Nephron progenitor cell (in vitro differentiated cells): Measurements from ENCODE around the gene QSOX1.
"Not testable (repeated sequence)": the region's sequence is repeated elsewhere in the genome, so short reads cannot be mapped to it uniquely, and the experiment has no call there.

Experiments
- DNase-seq: peaks from one replicate; pipeline ENCODE4 v3.0.0; 2021
- H3K27ac Mint-ChIP-seq: 2 replicates; pipeline ENCODE4 v1.8.0; 2021; ENCODE audit warnings: mild to moderate bottlenecking, moderate library complexity, mixed read lengths
- H3K27me3 Mint-ChIP-seq: 2 replicates; pipeline ENCODE4 v1.8.0; 2021; ENCODE audit warnings: mild to moderate bottlenecking, low read depth, mixed read lengths; ENCODE audit not compliant: poor library complexity
- H3K36me3 Mint-ChIP-seq: 2 replicates; pipeline ENCODE4 v1.8.0; 2021; ENCODE audit warnings: low read depth, mixed read lengths
- H3K4me1 Mint-ChIP-seq: 2 replicates; pipeline ENCODE4 v1.8.0; 2021; ENCODE audit warnings: mixed read lengths
- H3K4me3 Mint-ChIP-seq: 2 replicates; pipeline ENCODE4 v1.8.0; 2021; ENCODE audit warnings: mild to moderate bottlenecking, moderate library complexity, mixed read lengths
- H3K9me3 Mint-ChIP-seq: 2 replicates; pipeline ENCODE4 v1.8.0; 2021; ENCODE audit warnings: mild to moderate bottlenecking, moderate library complexity, mixed read lengths
- CTCF ChIP-seq: fragments of 200-600 bp; sonication (generic); IDR thresholded peaks from 2 replicates; pipeline ENCODE4 v1.5.0; 2021; ENCODE audit warnings: antibody characterized with exemption

Gene QSOX1

GRCh38 chr1:180117764-180118116, 36.9 kb upstream of the QSOX1 start:
- Mint-ChIP-seq H3K4me1 (peaks cover 5% of the 10 kb centered on the region), H3K27me3 (peaks cover 3% of the 10 kb centered on the region), H3K9me3 (no peaks in the 10 kb centered on the region), H3K4me3 (no peak overlapping the region), H3K36me3 (peaks cover 14% of the 10 kb centered on the region), H3K27ac (no peak overlapping the region)
- no peak for DNase-seq
- TF ChIP-seq CTCF, result no peak

DNA sequence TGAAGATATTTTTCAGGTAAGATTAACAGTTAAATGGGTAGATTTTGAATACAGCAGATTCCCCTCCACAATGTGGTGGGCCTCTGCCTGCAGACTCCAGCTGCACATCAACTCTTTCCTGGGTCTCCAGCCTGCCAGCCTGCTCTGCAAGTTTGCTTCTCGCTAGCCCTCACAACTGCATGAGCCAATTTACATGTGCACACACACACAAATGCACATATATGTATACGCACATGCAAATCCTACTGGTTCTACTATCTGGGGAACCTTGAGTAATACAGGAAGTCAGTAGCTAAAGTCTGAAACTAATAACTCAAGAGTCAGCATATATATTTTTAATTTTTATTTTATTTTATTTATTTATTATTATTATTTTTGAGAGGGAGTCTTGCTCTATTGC, 34.8 kb upstream of the QSOX1 start:
- H3K27me3 Mint-ChIP-seq, result peaks cover 3% of the 10 kb centered on the region
- H3K27ac Mint-ChIP-seq, result no peak overlapping the region
- peaks cover 6% of the 10 kb centered on the region for H3K9me3 Mint-ChIP-seq
- H3K36me3 Mint-ChIP-seq, result peaks cover 7% of the 10 kb centered on the region
- no peak overlapping the region for H3K4me3 Mint-ChIP-seq
- peaks cover 5% of the 10 kb centered on the region for H3K4me1 Mint-ChIP-seq
- no peak for DNase-seq
- no peak for TF ChIP-seq CTCF

GRCh38 chr1:180123463-180123936, 31.2 kb upstream of the QSOX1 start:
- H3K27me3 Mint-ChIP-seq, result peaks cover 6% of the 10 kb centered on the region
- DNase-seq, result no peak
- peaks cover 10% of the 10 kb centered on the region for H3K9me3 Mint-ChIP-seq
- no peak for TF ChIP-seq CTCF
- no peak overlapping the region for H3K27ac Mint-ChIP-seq
- no peak overlapping the region for H3K4me3 Mint-ChIP-seq
- no peaks in the 10 kb centered on the region for H3K36me3 Mint-ChIP-seq
- no peaks in the 10 kb centered on the region for H3K4me1 Mint-ChIP-seq

- H3K4me3 Mint-ChIP-seq, result no peak overlapping the region
These were observed 24.0 kb upstream of the QSOX1 start for GRCh38 chr1:180130651-180131050.

GRCh38 chr1:180131510-180131909, 23.2 kb upstream of the QSOX1 start:
- Mint-ChIP-seq H3K36me3 (no peaks in the 10 kb centered on the region), H3K27ac (no peak overlapping the region), H3K27me3 (peaks cover 14% of the 10 kb centered on the region), H3K4me3 (no peak overlapping the region), H3K4me1 (peaks cover 4% of the 10 kb centered on the region), H3K9me3 (peaks cover 8% of the 10 kb centered on the region)
- TF ChIP-seq CTCF, result no peak
- no peak for DNase-seq

More at GRCh38 chr1:180130651-180131050, 24.0 kb upstream of the QSOX1 start:
- Mint-ChIP-seq H3K36me3 (no peaks in the 10 kb centered on the region), H3K9me3 (peaks cover 3% of the 10 kb centered on the region), H3K27ac (no peak overlapping the region), H3K4me1 (peaks cover 4% of the 10 kb centered on the region), H3K27me3 (peaks cover 15% of the 10 kb centered on the region)
- TF ChIP-seq CTCF, result no peak
- DNase-seq, result no peak

GRCh38 chr1:180133193-180133592, 21.5 kb upstream of the QSOX1 start:
- no peaks in the 10 kb centered on the region for H3K36me3 Mint-ChIP-seq
- DNase-seq, result no peak
- peaks cover 15% of the 10 kb centered on the region for H3K9me3 Mint-ChIP-seq
- peaks cover 22% of the 10 kb centered on the region for H3K27me3 Mint-ChIP-seq
- no peak overlapping the region for H3K27ac Mint-ChIP-seq
- no peak overlapping the region for H3K4me3 Mint-ChIP-seq
- H3K4me1 Mint-ChIP-seq, result peaks cover 4% of the 10 kb centered on the region
- TF ChIP-seq CTCF, result no peak

DNA sequence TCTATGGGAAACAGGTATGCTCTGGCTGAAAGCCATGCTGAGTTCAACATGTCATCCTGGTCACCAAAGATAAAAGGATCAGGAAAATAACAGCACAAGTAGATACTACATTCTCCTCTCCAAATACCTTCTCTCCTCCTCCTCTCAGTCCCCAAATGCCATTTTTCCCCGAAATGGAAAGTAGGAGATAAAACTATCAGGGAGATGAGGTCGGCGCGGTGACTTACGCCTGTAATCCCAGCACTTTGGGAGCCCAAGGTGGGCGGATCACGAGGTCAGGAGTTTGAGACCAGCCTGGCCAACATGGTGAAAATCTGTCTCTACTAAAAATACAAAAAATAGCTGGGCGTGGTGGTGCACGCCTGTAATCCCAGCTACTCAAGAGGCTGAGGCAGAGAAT, 21.0 kb upstream of the QSOX1 start:
- not testable (repeated sequence) for H3K36me3 Mint-ChIP-seq, DNase-seq, H3K4me1 Mint-ChIP-seq, H3K27ac Mint-ChIP-seq, H3K4me3 Mint-ChIP-seq
- Mint-ChIP-seq H3K27me3 (peaks cover 23% of the 10 kb centered on the region), H3K9me3 (peaks cover 15% of the 10 kb centered on the region)
